BLaER1 treated with 17β-estradiol and CSF1 and Interleukin-3, amounts not matched to agents 10 nM and 100 nM (cell line): ENCODE measurements around the gene VIPR2.
A peak's percentile ranks its signal among the peaks of the same experiment; 100 is the strongest.

Experiments used
- H3K27ac ChIP-seq, 11 experiments: shearing (Covaris generic); formaldehyde crosslinking; 2 replicates each; pipeline ENCODE4 v1.8.1; 2022
- H3K27me3 ChIP-seq, 11 experiments: shearing (Covaris generic); formaldehyde crosslinking; 2 replicates each; pipeline ENCODE4 v1.8.1; 2022
- H3K36me3 ChIP-seq, 11 experiments: shearing (Covaris generic); formaldehyde crosslinking; 2 replicates each; pipeline ENCODE4 v1.8.1; 2022
- H3K4me1 ChIP-seq, 10 experiments: shearing (Covaris generic); formaldehyde crosslinking; 2 replicates each; pipeline ENCODE4 v1.8.1; 2022
- H3K4me2 ChIP-seq, 11 experiments: shearing (Covaris generic); formaldehyde crosslinking; 2 replicates each; pipeline ENCODE4 v1.8.1; 2022
- H3K4me3 ChIP-seq, 10 experiments: shearing (Covaris generic); formaldehyde crosslinking; 2 replicates each; pipeline ENCODE4 v1.8.1; 2022
- H3K9ac ChIP-seq, 11 experiments: shearing (Covaris generic); formaldehyde crosslinking; 2 replicates each; pipeline ENCODE4 v1.8.1; 2022
- H3K9me3 ChIP-seq, 11 experiments: shearing (Covaris generic); formaldehyde crosslinking; replicated peaks in 1 of 11; 2 replicates each; pipeline ENCODE4 v1.8.1; 2022
- H4K20me1 ChIP-seq, 11 experiments: shearing (Covaris generic); formaldehyde crosslinking; 2 replicates each; pipeline ENCODE4 v1.8.1; 2022
- Cebpa-rat ChIP-seq, 11 experiments: shearing (Covaris generic); IDR thresholded peaks; 2 replicates each; pipeline ENCODE4 v1.8.1; 2022

Gene VIPR2

GRCh38 chr7:159144758-159145489, at the start of gene VIPR2:
Gene VIPR2 (minus strand): TSS chr7:159144867. CDS start chr7:159144771, 96 bp downstream.
- Histone ChIP-seq H3K4me3 (peak within 1 kb of the TSS; percentile 54 to 73 (median 64)), H3K4me1 (peaks cover 9 to 20% (median 18%) of the 10 kb centered on the region in 10 experiments), H3K27ac (no peak within 1 kb of the TSS), H3K27me3 (peaks cover 57 to 73% (median 67%) of the 10 kb centered on the region in 11 experiments), H3K4me2 (peak within 1 kb of the TSS; percentile 87 to 99 (median 97)), H3K36me3 (no peaks in the 10 kb centered on the region), H3K9ac (peak within 1 kb of the TSS in 9 of 11 experiments; percentile 1 to 62 (median 45); a peak in 14 of 22 replicates), H3K9me3 (peaks cover 0 to 11% (median 7%) of the 10 kb centered on the region in 11 experiments; a peak in 16 of 22 replicates), H4K20me1 (peaks cover 0 to 36% (median 17%) of the 10 kb centered on the region in 11 experiments; a peak in 14 of 22 replicates)
- no peak for TF ChIP-seq Cebpa-rat (IDR thresholded peaks at IDR 0.05)

- Histone ChIP-seq H3K27me3 (peaks cover 0 to 12% (median 0%) of the 10 kb centered on the region in 11 experiments; a peak in 3 of 22 replicates), H3K36me3 (no peaks in the 10 kb centered on the region), H3K4me3 (no peak overlapping the region), H3K4me1 (peaks cover 48 to 84% (median 74%) of the 10 kb centered on the region in 10 experiments), H3K9ac (no peak overlapping the region), H3K4me2 (peak overlapping the region in 8 of 11 experiments; percentile 71 to 86 (median 80); a peak in 16 of 22 replicates), H4K20me1 (no peaks in the 10 kb centered on the region), H3K9me3 (peaks cover 0 to 17% (median 9%) of the 10 kb centered on the region in 11 experiments; a peak in 10 of 22 replicates), H3K27ac (no peak overlapping the region)
- TF ChIP-seq Cebpa-rat (IDR thresholded peaks at IDR 0.05): no peak
Observed at GRCh38 chr7:159193543-159194090, 49.0 kb upstream of the VIPR2 start.

GRCh38 chr7:159192725-159193453, 48.2 kb upstream of the VIPR2 start:
- H3K4me1 ChIP-seq: peaks cover 45 to 77% (median 67%) of the 10 kb centered on the region in 10 experiments
- peaks cover 0 to 12% (median 0%) of the 10 kb centered on the region in 11 experiments; a peak in 3 of 22 replicates for H3K27me3 ChIP-seq
- no peak for TF ChIP-seq Cebpa-rat (IDR thresholded peaks at IDR 0.05)
- H3K27ac ChIP-seq: no peak overlapping the region
- no peaks in the 10 kb centered on the region for H3K36me3 ChIP-seq
- H3K4me3 ChIP-seq: no peak overlapping the region
- peaks cover 6 to 25% (median 16%) of the 10 kb centered on the region in 11 experiments; a peak in 19 of 22 replicates for H3K9me3 ChIP-seq
- no peak overlapping the region; a peak in 1 of 22 replicates for H3K9ac ChIP-seq
- H3K4me2 ChIP-seq: peak overlapping the region; percentile 18 to 86 (median 80)
- no peaks in the 10 kb centered on the region for H4K20me1 ChIP-seq

- peak overlapping the region in 4 of 11 experiments; percentile 42 to 58 (median 46); a peak in 6 of 22 replicates for H3K9ac ChIP-seq
- no peaks in the 10 kb centered on the region for H3K36me3 ChIP-seq
- no peak for TF ChIP-seq Cebpa-rat (IDR thresholded peaks at IDR 0.05)
- H3K27me3 ChIP-seq: peaks cover 0 to 12% (median 0%) of the 10 kb centered on the region in 11 experiments; a peak in 3 of 22 replicates
- H3K27ac ChIP-seq: peak overlapping the region in 4 of 11 experiments; percentile 41 to 59 (median 56); a peak in 6 of 22 replicates
- peaks cover 10 to 33% (median 25%) of the 10 kb centered on the region in 11 experiments; a peak in 20 of 22 replicates for H3K9me3 ChIP-seq
- H4K20me1 ChIP-seq: no peaks in the 10 kb centered on the region
- H3K4me3 ChIP-seq: peak overlapping the region in 1 of 10 experiments; percentile 16; a peak in 2 of 20 replicates
- peak overlapping the region; percentile 18 to 86 (median 80) for H3K4me2 ChIP-seq
- H3K4me1 ChIP-seq: peaks cover 36 to 68% (median 58%) of the 10 kb centered on the region in 10 experiments
Observed at GRCh38 chr7:159192013-159192412, 47.3 kb upstream of the VIPR2 start.

GRCh38 chr7:159191236-159191635, 46.6 kb upstream of the VIPR2 start:
- peaks cover 0 to 12% (median 0%) of the 10 kb centered on the region in 11 experiments; a peak in 3 of 22 replicates for H3K27me3 ChIP-seq
- peaks cover 17 to 41% (median 32%) of the 10 kb centered on the region in 11 experiments; a peak in 21 of 22 replicates for H3K9me3 ChIP-seq
- H3K4me3 ChIP-seq: peak overlapping the region in 1 of 10 experiments; percentile 16; a peak in 1 of 20 replicates
- H3K9ac ChIP-seq: peak overlapping the region in 4 of 11 experiments; percentile 42 to 58 (median 46); a peak in 8 of 22 replicates
- peaks cover 29 to 60% (median 51%) of the 10 kb centered on the region in 10 experiments for H3K4me1 ChIP-seq
- H3K36me3 ChIP-seq: no peaks in the 10 kb centered on the region; a peak in 1 of 22 replicates
- H3K27ac ChIP-seq: peak overlapping the region in 5 of 11 experiments; percentile 27 to 59 (median 54); a peak in 7 of 22 replicates
- no peak for TF ChIP-seq Cebpa-rat (IDR thresholded peaks at IDR 0.05)
- H3K4me2 ChIP-seq: peak overlapping the region; percentile 8 to 86 (median 80); a peak in 21 of 22 replicates
- H4K20me1 ChIP-seq: no peaks in the 10 kb centered on the region

GRCh38 chr7:159188011-159188410, 43.3 kb upstream of the VIPR2 start:
- H3K27ac ChIP-seq: no peak overlapping the region
- peaks cover 0 to 12% (median 0%) of the 10 kb centered on the region in 11 experiments; a peak in 3 of 22 replicates for H3K27me3 ChIP-seq
- no peak overlapping the region for H3K4me3 ChIP-seq
- H4K20me1 ChIP-seq: no peaks in the 10 kb centered on the region
- H3K9ac ChIP-seq: no peak overlapping the region
- peaks cover 46 to 71% (median 60%) of the 10 kb centered on the region in 11 experiments for H3K9me3 ChIP-seq
- no peak for TF ChIP-seq Cebpa-rat (IDR thresholded peaks at IDR 0.05)
- H3K4me1 ChIP-seq: peaks cover 20 to 31% (median 26%) of the 10 kb centered on the region in 10 experiments
- no peaks in the 10 kb centered on the region; a peak in 1 of 22 replicates for H3K36me3 ChIP-seq
- H3K4me2 ChIP-seq: no peak overlapping the region

GRCh38 chr7:159179241-159179640, 34.6 kb upstream of the VIPR2 start:
- Histone ChIP-seq H3K9ac (no peak overlapping the region), H3K4me3 (no peak overlapping the region), H3K27me3 (no peaks in the 10 kb centered on the region), H3K4me1 (peaks cover 0 to 19% (median 4%) of the 10 kb centered on the region in 10 experiments; a peak in 9 of 20 replicates), H4K20me1 (no peaks in the 10 kb centered on the region), H3K36me3 (no peaks in the 10 kb centered on the region), H3K27ac (no peak overlapping the region), H3K9me3 (peaks cover 81 to 98% (median 94%) of the 10 kb centered on the region in 11 experiments), H3K4me2 (no peak overlapping the region)
- TF ChIP-seq Cebpa-rat (IDR thresholded peaks at IDR 0.05): no peak

GRCh38 chr7:159177284-159177953, 32.8 kb upstream of the VIPR2 start:
- H3K9me3 ChIP-seq: peaks cover 89 to 100% (median 97%) of the 10 kb centered on the region in 11 experiments

More at GRCh38 chr7:159177284-159177953, 32.8 kb upstream of the VIPR2 start:
- Histone ChIP-seq H3K27me3 (no peaks in the 10 kb centered on the region), H3K4me2 (no peak overlapping the region), H3K27ac (no peak overlapping the region), H3K4me3 (no peak overlapping the region), H3K4me1 (peaks cover 0 to 19% (median 4%) of the 10 kb centered on the region in 10 experiments; a peak in 9 of 20 replicates), H3K36me3 (no peaks in the 10 kb centered on the region), H3K9ac (no peak overlapping the region), H4K20me1 (no peaks in the 10 kb centered on the region)
- no peak for TF ChIP-seq Cebpa-rat (IDR thresholded peaks at IDR 0.05)
